GM19328 (cell line): ENCODE results near the gene ANKRD6.

Experiments
- ATAC-seq: cut with Tn5 transposase; IDR thresholded peaks from one replicate; pipeline ENCODE4 v1.9.1; 2021; ENCODE audit warnings: mild to moderate bottlenecking, moderate library complexity; ENCODE audit not compliant: unreplicated experiment

ANKRD6 gene

GRCh38 chr6:89555806-89556205 lies 122.9 kb downstream of the ANKRD6 start:
- no peak for ATAC-seq

- ATAC-seq: no peak
Measured at GRCh38 chr6:89559487-89559886, 126.5 kb downstream of the ANKRD6 start.

- no peak for ATAC-seq
Measured at GRCh38 chr6:89562093-89562973, 129.4 kb downstream of the ANKRD6 start.

- no peak for ATAC-seq
Measured at GRCh38 chr6:89563866-89564265, 130.9 kb downstream of the ANKRD6 start.

GRCh38 chr6:89564752-89565427 lies 131.9 kb downstream of the ANKRD6 start:
- ATAC-seq: no peak

- ATAC-seq: no peak
Measured at GRCh38 chr6:89566008-89566800, 133.3 kb downstream of the ANKRD6 start.

GRCh38 chr6:89566930-89567629 lies 134.1 kb downstream of the ANKRD6 start:
- ATAC-seq: no peak

- no peak for ATAC-seq
Measured at GRCh38 chr6:89567630-89568390, 134.9 kb downstream of the ANKRD6 start.

GRCh38 chr6:89574910-89575561 lies 142.1 kb downstream of the ANKRD6 start:
- no peak for ATAC-seq

- no peak for ATAC-seq
Measured at GRCh38 chr6:89575562-89575960, 142.6 kb downstream of the ANKRD6 start.

GRCh38 chr6:89580997-89581666 lies 148.2 kb downstream of the ANKRD6 start:
- no peak for ATAC-seq

GRCh38 chr6:89581689-89582088 lies 148.7 kb downstream of the ANKRD6 start:
- ATAC-seq: no peak

- no peak for ATAC-seq
Measured at GRCh38 chr6:89582669-89583325, 149.8 kb downstream of the ANKRD6 start.

GRCh38 chr6:89583559-89583958 lies 150.6 kb downstream of the ANKRD6 start:
- no peak for ATAC-seq

- ATAC-seq: no peak
Measured at GRCh38 chr6:89584539-89584938, 151.6 kb downstream of the ANKRD6 start.

- no peak for ATAC-seq
Measured at GRCh38 chr6:89585154-89585553, 152.2 kb downstream of the ANKRD6 start.

GRCh38 chr6:89589297-89590025 lies 156.5 kb downstream of the ANKRD6 start:
- no peak for ATAC-seq

GRCh38 chr6:89590133-89590532 lies 157.2 kb downstream of the ANKRD6 start:
- ATAC-seq: no peak
